ENCODE data around the gene INO80.
"Not testable (repeated sequence)": the region's sequence is repeated elsewhere in the genome, so short reads cannot be mapped to it uniquely, and the experiment has no call there.

Gene INO80

GRCh38 chr15:41115161-41115651, 874 bp downstream of the INO80 start:
- peak; percentile 43 to 48 for DNase-seq

- no peak for DNase-seq
Observed at GRCh38 chr15:41106947-41107346, 9.1 kb downstream of the INO80 start.

GRCh38 chr15:41105348-41106334, 10.4 kb downstream of the INO80 start:
- no peak for DNase-seq

GRCh38 chr15:41104234-41104633, 11.8 kb downstream of the INO80 start:
- no peak for DNase-seq

GRCh38 chr15:41102854-41103253, 13.2 kb downstream of the INO80 start:
- DNase-seq = no peak

- no peak for DNase-seq
Observed at GRCh38 chr15:41096178-41096577, 19.9 kb downstream of the INO80 start.

GRCh38 chr15:41085029-41085428, 31.1 kb downstream of the INO80 start:
- no peak for DNase-seq

- DNase-seq = no peak
Observed at GRCh38 chr15:41080144-41080543, 35.9 kb downstream of the INO80 start.

GRCh38 chr15:41079717-41080116, 36.4 kb downstream of the INO80 start:
- no peak for DNase-seq

- DNase-seq = not testable (repeated sequence)
Observed at GRCh38 chr15:41078879-41079278, 37.2 kb downstream of the INO80 start.

GRCh38 chr15:41078125-41078524, 38.0 kb downstream of the INO80 start:
- no peak for DNase-seq

GRCh38 chr15:41073028-41073427, 43.1 kb downstream of the INO80 start:
- DNase-seq = no peak

GRCh38 chr15:41072013-41072412, 44.1 kb downstream of the INO80 start:
- no peak for DNase-seq

- DNase-seq = no peak
Observed at GRCh38 chr15:41066516-41066915, 49.6 kb downstream of the INO80 start.

GRCh38 chr15:41061667-41062066, 54.4 kb downstream of the INO80 start:
- no peak for DNase-seq

GRCh38 chr15:41060505-41060904, 55.6 kb downstream of the INO80 start:
- DNase-seq = no peak

GRCh38 chr15:41056810-41057209, 59.3 kb downstream of the INO80 start:
- no peak for DNase-seq

GRCh38 chr15:41055706-41056105, 60.4 kb downstream of the INO80 start:
- no peak for DNase-seq

GRCh38 chr15:41051139-41051538, 64.9 kb downstream of the INO80 start:
- no peak for DNase-seq

GRCh38 chr15:41048852-41049251, 67.2 kb downstream of the INO80 start:
- no peak for DNase-seq

- no peak for DNase-seq
Observed at GRCh38 chr15:41048397-41048796, 67.7 kb downstream of the INO80 start.

GRCh38 chr15:41047474-41047873, 68.6 kb downstream of the INO80 start:
- no peak for DNase-seq

- no peak for DNase-seq
Observed at GRCh38 chr15:41043276-41043951, 72.7 kb downstream of the INO80 start.

GRCh38 chr15:41042851-41043250, 73.2 kb downstream of the INO80 start:
- no peak for DNase-seq
